ENCODE data around the gene DPP8. TPM values are rescaled to one million over a fixed set of nuclear protein-coding genes. Genes with fewer than 3 reads are reported as not detected.

The DPP8 gene
- total RNA-seq (2021) (29.6 and 35.9 TPM in 2 replicates), Bru-seq, nascent RNA (percentile 83 among the genes with signal in this experiment), BruChase-seq, experiment 1, labeled RNA remaining after a 2-hour chase (percentile 82 among the genes with signal in this experiment), BruChase-seq, experiment 2, labeled RNA remaining after a 6-hour chase (percentile 86 among the genes with signal in this experiment)
- long read RNA-seq, transcript DPP8-201 (20 exons, 3,139 nt), result major isoform, 11 of 33 reads
- long read RNA-seq, partial matches to known transcripts, result 5 of 33 reads
- long read RNA-seq, other reads (novel, unspliced or antisense), result 15 of 33 reads

GRCh38 chr15:65516997-65517865 is at the start of gene DPP8:
DPP8 (minus strand) TSS chr15:65517689; CDS start chr15:65512553, 5,136 bp downstream.
- CTCF ChIA-PET, result interaction anchor here (0.5 to 0.7 kb wide), 8 partner anchors 60 to 1144 kb away, joined by 3 to 12 read pairs (median 4); partner anchors contain the start of gene INTS14
- BruUV-seq (replicated peaks), result no TSS peak
- intact Hi-C loops (cut with micrococcal nuclease; ENCODE audit: unreplicated experiment), result no loop called here
- peak; percentile 96 for DNase-seq (ENCODE audit: low spot score)
- Histone ChIP-seq H3K4me3 (ENCODE audit: low read depth, low read length, poor library complexity, severe bottlenecking) (peak within 1 kb of the TSS; percentile 94), H3K27ac (ENCODE audit: low read depth, low read length, poor library complexity, severe bottlenecking) (peak within 1 kb of the TSS; percentile 92), H3K36me3 (ENCODE audit: insufficient read depth, low read length, poor library complexity, severe bottlenecking) (peaks cover 5% of the 10 kb centered on the region), H3K9me3 (ENCODE audit: low read depth, low read length, poor library complexity, severe bottlenecking) (no peaks in the 10 kb centered on the region), H3K27me3 (replicated peaks; ENCODE audit: insufficient read depth, low read depth, low read length, poor library complexity) (no peaks in the 10 kb centered on the region), H3K4me1 (ENCODE audit: insufficient read depth, low read length, poor library complexity, severe bottlenecking) (peaks cover 24% of the 10 kb centered on the region)
- POLR2A ChIA-PET (ENCODE audit: low non-redundant PET), result interaction anchor here (0.6 kb wide), 1 partner anchor 650 kb away, joined by 14 read pairs; no protein-coding TSS in a partner anchor
- TF ChIP-seq EZH2 (IDR thresholded peaks at IDR 0.05; ENCODE audit: borderline replicate concordance, low read depth, low read length, poor library complexity, severe bottlenecking), result no peak
- TF ChIP-seq, protein P1, sequence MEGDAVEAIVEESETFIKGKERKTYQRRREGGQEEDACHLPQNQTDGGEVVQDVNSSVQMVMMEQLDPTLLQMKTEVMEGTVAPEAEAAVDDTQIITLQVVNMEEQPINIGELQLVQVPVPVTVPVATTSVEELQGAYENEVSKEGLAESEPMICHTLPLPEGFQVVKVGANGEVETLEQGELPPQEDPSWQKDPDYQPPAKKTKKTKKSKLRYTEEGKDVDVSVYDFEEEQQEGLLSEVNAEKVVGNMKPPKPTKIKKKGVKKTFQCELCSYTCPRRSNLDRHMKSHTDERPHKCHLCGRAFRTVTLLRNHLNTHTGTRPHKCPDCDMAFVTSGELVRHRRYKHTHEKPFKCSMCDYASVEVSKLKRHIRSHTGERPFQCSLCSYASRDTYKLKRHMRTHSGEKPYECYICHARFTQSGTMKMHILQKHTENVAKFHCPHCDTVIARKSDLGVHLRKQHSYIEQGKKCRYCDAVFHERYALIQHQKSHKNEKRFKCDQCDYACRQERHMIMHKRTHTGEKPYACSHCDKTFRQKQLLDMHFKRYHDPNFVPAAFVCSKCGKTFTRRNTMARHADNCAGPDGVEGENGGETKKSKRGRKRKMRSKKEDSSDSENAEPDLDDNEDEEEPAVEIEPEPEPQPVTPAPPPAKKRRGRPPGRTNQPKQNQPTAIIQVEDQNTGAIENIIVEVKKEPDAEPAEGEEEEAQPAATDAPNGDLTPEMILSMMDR (conservative IDR thresholded peaks at IDR 0.05; ENCODE audit: low read depth, low read length), result peak; percentile 99

- intact Hi-C loops (cut with micrococcal nuclease; ENCODE audit: unreplicated experiment), result no loop called here
- Histone ChIP-seq H3K9me3 (ENCODE audit: low read depth, low read length, poor library complexity, severe bottlenecking) (no peaks in the 10 kb centered on the region), H3K4me3 (ENCODE audit: low read depth, low read length, poor library complexity, severe bottlenecking) (no peak overlapping the region), H3K27ac (ENCODE audit: low read depth, low read length, poor library complexity, severe bottlenecking) (no peak overlapping the region), H3K36me3 (ENCODE audit: insufficient read depth, low read length, poor library complexity, severe bottlenecking) (peaks cover 75% of the 10 kb centered on the region), H3K4me1 (ENCODE audit: insufficient read depth, low read length, poor library complexity, severe bottlenecking) (no peaks in the 10 kb centered on the region), H3K27me3 (replicated peaks; ENCODE audit: insufficient read depth, low read depth, low read length, poor library complexity) (no peaks in the 10 kb centered on the region)
- ChIA-PET POLR2A (ENCODE audit: low non-redundant PET) (no interaction called here), CTCF (no interaction called here)
- no peak for DNase-seq (ENCODE audit: low spot score)
- TF ChIP-seq EZH2 (IDR thresholded peaks at IDR 0.05; ENCODE audit: borderline replicate concordance, low read depth, low read length, poor library complexity, severe bottlenecking), result no peak
- TF ChIP-seq, protein P1 (conservative IDR thresholded peaks at IDR 0.05; ENCODE audit: low read depth, low read length), result no peak
- no TSS peak for BruUV-seq (replicated peaks)
These were observed 44.4 kb upstream of the DPP8 start for GRCh38 chr15:65561934-65562333.

DNA sequence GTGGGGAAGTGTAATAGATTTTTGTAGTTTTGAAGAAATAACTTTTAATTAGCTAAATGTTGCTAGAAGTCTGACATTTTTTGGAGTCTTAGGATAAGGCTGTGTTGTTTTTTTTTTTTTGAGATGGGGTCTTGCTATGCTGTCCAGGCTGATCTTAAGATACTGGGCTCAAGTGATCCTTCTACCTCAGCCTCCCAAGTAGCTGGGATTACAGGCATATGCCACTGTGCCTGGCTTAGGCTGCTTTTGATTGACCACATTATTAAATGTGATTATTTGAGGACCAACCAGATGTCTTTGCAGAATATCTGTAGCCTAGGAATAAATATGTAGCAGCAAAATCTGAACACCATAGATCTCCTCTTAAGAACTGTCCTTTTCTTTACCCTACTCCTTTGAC is 42.5 kb upstream of the DPP8 start:
- TF ChIP-seq, protein P1 (conservative IDR thresholded peaks at IDR 0.05; ENCODE audit: low read depth, low read length), result no peak
- no peak for TF ChIP-seq EZH2 (IDR thresholded peaks at IDR 0.05; ENCODE audit: borderline replicate concordance, low read depth, low read length, poor library complexity, severe bottlenecking)
- intact Hi-C loops (cut with micrococcal nuclease; ENCODE audit: unreplicated experiment), result no loop called here
- DNase-seq (ENCODE audit: low spot score), result no peak
- Histone ChIP-seq H3K36me3 (ENCODE audit: insufficient read depth, low read length, poor library complexity, severe bottlenecking) (peaks cover 75% of the 10 kb centered on the region), H3K9me3 (ENCODE audit: low read depth, low read length, poor library complexity, severe bottlenecking) (no peaks in the 10 kb centered on the region), H3K27me3 (replicated peaks; ENCODE audit: insufficient read depth, low read depth, low read length, poor library complexity) (no peaks in the 10 kb centered on the region), H3K4me1 (ENCODE audit: insufficient read depth, low read length, poor library complexity, severe bottlenecking) (no peaks in the 10 kb centered on the region), H3K4me3 (ENCODE audit: low read depth, low read length, poor library complexity, severe bottlenecking) (no peak overlapping the region), H3K27ac (ENCODE audit: low read depth, low read length, poor library complexity, severe bottlenecking) (no peak overlapping the region)
- ChIA-PET POLR2A (ENCODE audit: low non-redundant PET) (no interaction called here), CTCF (no interaction called here)
- no TSS peak for BruUV-seq (replicated peaks)
